Muscle layer of duodenum (tissue), 2 donors: ENCODE measurements around the gene SUN1.

ENCODE experiments used
- H3K27ac ChIP-seq: one replicate; pipeline ENCODE4 v1.7.0; 2013; ENCODE audit warnings: mild to moderate bottlenecking, low read length
- H3K27me3 ChIP-seq: one replicate; pipeline ENCODE4 v1.7.0; 2013; ENCODE audit warnings: low read depth, mild to moderate bottlenecking, control low read depth, low read length
- H3K36me3 ChIP-seq, 2 donors: one replicate each; pipeline ENCODE4 v1.7.0; 2013; ENCODE audit warnings: low read length in 2 of 2, control low read depth in 1 of 2, mild to moderate bottlenecking in 1 of 2; ENCODE audit not compliant: insufficient read depth in 2 of 2, control insufficient read depth in 1 of 2
- H3K4me1 ChIP-seq, 2 donors: one replicate each; pipeline ENCODE4 v1.7.0; 2013; ENCODE audit warnings: low read length in 2 of 2, mild to moderate bottlenecking in 2 of 2, control low read depth in 1 of 2, moderate library complexity in 1 of 2; ENCODE audit not compliant: insufficient read depth in 2 of 2, control insufficient read depth in 1 of 2
- H3K4me3 ChIP-seq, 2 donors: one replicate each; pipeline ENCODE4 v1.7.0; 2013; ENCODE audit warnings: low read length in 2 of 2, low read depth in 1 of 2, mild to moderate bottlenecking in 1 of 2
- H3K9me3 ChIP-seq, 2 donors: one replicate each; pipeline ENCODE4 v1.7.0; 2013; ENCODE audit warnings: low read length in 2 of 2, control low read depth in 1 of 2, mild to moderate bottlenecking in 1 of 2; ENCODE audit not compliant: control insufficient read depth in 1 of 2
- donor health status: healthy.

SUN1 gene

GRCh38 chr7:815284-816216 lies 16.7 kb upstream of the SUN1 start:
- Histone ChIP-seq H3K9me3 (no peaks in the 10 kb centered on the region), H3K36me3 (peaks cover 0 to 4% of the 10 kb centered on the region in 2 donors), H3K4me3 (peak overlapping the region; percentile 37 to 58), H3K27ac (no peak overlapping the region), H3K27me3 (no peaks in the 10 kb centered on the region), H3K4me1 (peaks cover 19 to 49% of the 10 kb centered on the region in 2 donors)

- Histone ChIP-seq H3K4me1 (peaks cover 22 to 57% of the 10 kb centered on the region in 2 donors), H3K27me3 (no peaks in the 10 kb centered on the region), H3K27ac (no peak overlapping the region), H3K9me3 (no peaks in the 10 kb centered on the region), H3K36me3 (peaks cover 0 to 4% of the 10 kb centered on the region in 2 donors), H3K4me3 (peak overlapping the region in 1 of 2 donors; percentile 58)
Observed at GRCh38 chr7:816300-816750, 16.0 kb upstream of the SUN1 start.

GRCh38 chr7:816751-817671 lies 15.3 kb upstream of the SUN1 start:
- peak overlapping the region; percentile 75 for H3K27ac ChIP-seq
- peaks cover 26 to 58% of the 10 kb centered on the region in 2 donors for H3K4me1 ChIP-seq
- H3K4me3 ChIP-seq: peak overlapping the region; percentile 82 to 86

DNA sequence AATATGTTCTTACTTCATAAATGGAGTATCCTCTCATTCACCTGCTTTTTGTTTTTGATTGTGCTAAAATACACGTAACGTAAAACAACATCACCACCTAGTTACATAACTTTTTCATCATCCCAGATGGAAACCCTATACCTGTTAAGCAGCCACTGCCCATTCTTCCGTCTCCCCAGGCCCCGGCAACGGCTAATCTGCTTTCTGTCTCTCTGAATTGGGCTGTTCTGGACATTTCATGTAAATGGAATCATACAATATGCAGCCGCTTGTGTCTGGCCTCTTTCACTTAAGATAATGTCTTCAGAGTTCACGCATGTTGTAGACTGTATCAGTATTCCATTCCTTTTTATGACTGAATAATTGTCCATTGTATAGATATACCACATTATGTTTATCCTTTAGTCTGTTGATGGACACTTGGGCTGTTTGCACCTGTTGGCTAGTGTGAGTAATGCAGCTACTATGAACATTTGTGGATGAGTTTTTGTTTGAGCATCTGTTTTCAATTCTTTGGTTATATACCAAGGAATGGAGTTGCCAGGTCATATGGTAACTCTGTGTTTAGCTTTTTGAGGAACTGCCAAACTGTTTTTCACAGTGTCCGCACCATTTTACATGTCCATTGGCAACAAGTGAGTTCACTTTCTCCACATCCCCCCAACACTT lies 14.1 kb upstream of the SUN1 start:
- Histone ChIP-seq H3K9me3 (no peaks in the 10 kb centered on the region), H3K36me3 (no peaks in the 10 kb centered on the region), H3K4me1 (peaks cover 25 to 62% of the 10 kb centered on the region in 2 donors), H3K4me3 (peak overlapping the region in 1 of 2 donors; percentile 86), H3K27ac (no peak overlapping the region), H3K27me3 (no peaks in the 10 kb centered on the region)

More at GRCh38 chr7:816751-817671, 15.3 kb upstream of the SUN1 start:
- Histone ChIP-seq H3K27me3 (no peaks in the 10 kb centered on the region), H3K36me3 (peaks cover 0 to 4% of the 10 kb centered on the region in 2 donors), H3K9me3 (no peaks in the 10 kb centered on the region)

GRCh38 chr7:820341-820740 lies 11.9 kb upstream of the SUN1 start:
- Histone ChIP-seq H3K4me3 (no peak overlapping the region), H3K27ac (no peak overlapping the region), H3K4me1 (peaks cover 30 to 68% of the 10 kb centered on the region in 2 donors), H3K36me3 (no peaks in the 10 kb centered on the region), H3K27me3 (no peaks in the 10 kb centered on the region), H3K9me3 (no peaks in the 10 kb centered on the region)

DNA sequence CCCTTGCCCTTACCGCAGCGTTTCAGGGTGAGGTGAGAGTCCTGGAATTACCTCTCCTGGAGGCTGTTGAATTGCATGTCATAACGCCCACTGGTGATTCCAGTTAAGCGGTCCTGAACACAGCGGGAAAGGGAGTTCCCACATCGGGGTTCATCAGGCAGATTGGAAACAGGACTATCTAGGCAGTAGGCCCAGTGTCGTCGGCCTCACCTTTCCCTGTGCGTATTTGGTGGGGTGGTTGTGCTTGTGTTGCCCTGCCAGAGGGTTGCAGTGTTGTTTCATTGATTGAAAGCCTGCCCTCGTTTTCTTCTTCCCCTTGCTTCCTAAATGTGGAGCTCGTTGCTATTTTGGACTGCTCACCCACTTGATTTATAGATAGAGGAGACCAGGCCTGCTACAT lies 10.6 kb upstream of the SUN1 start:
- H3K9me3 ChIP-seq: no peaks in the 10 kb centered on the region
- H3K36me3 ChIP-seq: no peaks in the 10 kb centered on the region
- H3K27ac ChIP-seq: peak overlapping the region; percentile 49
- H3K27me3 ChIP-seq: no peaks in the 10 kb centered on the region
- H3K4me1 ChIP-seq: peaks cover 30 to 72% of the 10 kb centered on the region in 2 donors
- no peak overlapping the region for H3K4me3 ChIP-seq

- Histone ChIP-seq H3K36me3 (no peaks in the 10 kb centered on the region), H3K4me3 (no peak overlapping the region), H3K27ac (no peak overlapping the region), H3K4me1 (peaks cover 25 to 68% of the 10 kb centered on the region in 2 donors), H3K9me3 (no peaks in the 10 kb centered on the region), H3K27me3 (no peaks in the 10 kb centered on the region)
Observed at GRCh38 chr7:822692-823276, 9.5 kb upstream of the SUN1 start.

DNA sequence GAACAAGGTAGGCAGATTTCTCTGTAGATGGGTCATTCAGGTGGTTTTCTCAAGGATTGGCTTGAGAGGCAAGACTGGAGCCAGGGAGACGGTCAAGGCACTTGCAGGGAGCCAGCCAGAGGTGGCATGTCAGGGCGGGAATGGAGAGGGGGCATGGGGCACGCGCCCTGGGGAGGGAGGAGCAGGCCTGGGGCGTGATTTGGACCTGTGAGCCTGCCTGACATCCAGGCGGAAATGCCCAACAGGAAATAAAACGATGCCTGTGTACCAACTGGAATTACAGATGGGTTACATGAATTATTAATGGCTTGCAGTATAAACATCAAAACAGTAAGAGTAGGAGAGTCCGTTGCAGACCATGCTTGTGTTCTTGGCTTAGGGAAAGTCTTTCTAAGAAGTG lies 8.6 kb upstream of the SUN1 start:
- no peaks in the 10 kb centered on the region for H3K9me3 ChIP-seq
- no peaks in the 10 kb centered on the region for H3K36me3 ChIP-seq
- peaks cover 22 to 62% of the 10 kb centered on the region in 2 donors for H3K4me1 ChIP-seq
- H3K27me3 ChIP-seq: no peaks in the 10 kb centered on the region
- H3K27ac ChIP-seq: no peak overlapping the region
- H3K4me3 ChIP-seq: no peak overlapping the region

- H3K36me3 ChIP-seq: no peaks in the 10 kb centered on the region
- H3K27ac ChIP-seq: no peak overlapping the region
- no peaks in the 10 kb centered on the region for H3K27me3 ChIP-seq
- peaks cover 22 to 66% of the 10 kb centered on the region in 2 donors for H3K4me1 ChIP-seq
- H3K4me3 ChIP-seq: no peak overlapping the region
- no peaks in the 10 kb centered on the region for H3K9me3 ChIP-seq
Observed at GRCh38 chr7:824081-824480, 8.2 kb upstream of the SUN1 start.

GRCh38 chr7:824664-825063 lies 7.6 kb upstream of the SUN1 start:
- no peak overlapping the region for H3K4me3 ChIP-seq

More at GRCh38 chr7:824664-825063, 7.6 kb upstream of the SUN1 start:
- H3K36me3 ChIP-seq: no peaks in the 10 kb centered on the region
- no peaks in the 10 kb centered on the region for H3K9me3 ChIP-seq
- H3K4me1 ChIP-seq: peaks cover 22 to 67% of the 10 kb centered on the region in 2 donors
- H3K27me3 ChIP-seq: no peaks in the 10 kb centered on the region
- H3K27ac ChIP-seq: no peak overlapping the region
